GM19238 (cell line): ENCODE results near the gene ARHGEF26.

Experiments
- DNase-seq: peaks from one replicate; pipeline ENCODE4 v3.0.0; 2011; ENCODE audit warnings: low spot score; ENCODE audit not compliant: insufficient read length

ARHGEF26 gene

GRCh38 chr3:154250291-154250690 is 129.1 kb downstream of the ARHGEF26 start:
- DNase-seq = no peak

- no peak for DNase-seq
Measured at GRCh38 chr3:154251610-154252009, 130.4 kb downstream of the ARHGEF26 start.

DNA sequence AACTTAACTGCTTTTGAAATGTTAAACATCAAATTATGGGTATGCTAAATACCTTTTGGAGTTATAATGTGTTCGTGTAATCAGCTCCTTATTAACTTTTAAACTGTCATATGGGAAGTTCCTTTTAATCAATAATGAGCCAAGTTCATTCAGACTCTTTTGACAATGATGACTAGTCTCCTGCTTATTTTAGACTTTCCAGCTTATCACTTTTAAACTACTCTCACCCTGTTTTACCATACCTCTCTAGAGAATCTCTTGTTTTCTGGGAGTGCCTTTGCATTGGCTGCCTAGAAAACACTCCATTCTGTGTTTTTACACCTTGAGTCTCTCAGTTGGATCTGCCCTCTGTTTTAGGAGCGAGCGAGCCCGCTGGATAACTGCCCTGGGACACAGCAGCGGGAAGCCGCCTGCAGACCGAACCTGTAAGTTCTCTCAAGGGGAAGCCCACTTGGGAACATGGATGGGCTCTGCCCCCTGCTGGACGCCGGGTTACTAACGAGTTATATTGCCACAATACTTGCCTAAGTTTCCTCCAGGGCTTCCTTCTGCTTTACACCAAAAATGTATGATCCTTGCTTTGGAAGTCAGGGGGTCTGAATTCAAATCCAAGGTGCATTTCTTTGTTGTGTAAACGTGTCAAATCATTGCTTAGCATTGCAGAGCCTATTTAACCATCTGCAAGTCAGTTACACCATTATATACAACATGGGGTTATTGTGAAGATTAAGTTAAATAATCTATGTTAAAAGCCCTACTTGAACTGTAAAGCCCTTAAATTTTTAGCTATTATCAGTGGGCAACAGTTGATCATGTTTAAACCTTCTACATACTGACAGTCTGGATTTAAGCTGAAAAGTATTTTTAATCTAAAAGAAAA is 131.8 kb downstream of the ARHGEF26 start:
- DNase-seq = peak; percentile 34

GRCh38 chr3:154254527-154254926 is 133.3 kb downstream of the ARHGEF26 start:
- DNase-seq = no peak

- no peak for DNase-seq
Measured at GRCh38 chr3:154273381-154273780, 152.2 kb downstream of the ARHGEF26 start.

DNA sequence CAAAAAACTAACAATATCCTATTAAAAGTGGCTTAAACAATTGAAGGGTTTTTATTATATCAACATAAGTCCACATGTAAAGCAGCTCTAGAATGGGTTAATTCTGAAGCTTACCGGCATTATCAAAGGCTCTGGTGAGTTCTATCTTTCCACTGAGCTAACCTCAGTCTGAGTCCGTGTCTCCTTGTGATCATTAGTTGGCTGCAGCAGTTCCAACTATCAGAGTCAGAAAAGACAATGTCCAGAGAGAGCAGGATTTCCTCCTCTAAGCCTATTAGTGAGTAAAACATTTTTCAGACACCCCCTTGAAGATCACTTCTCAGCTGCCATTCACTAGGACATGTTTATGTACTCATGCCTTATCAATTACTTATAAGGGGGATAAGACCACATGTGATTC is 153.2 kb downstream of the ARHGEF26 start:
- no peak for DNase-seq

DNA sequence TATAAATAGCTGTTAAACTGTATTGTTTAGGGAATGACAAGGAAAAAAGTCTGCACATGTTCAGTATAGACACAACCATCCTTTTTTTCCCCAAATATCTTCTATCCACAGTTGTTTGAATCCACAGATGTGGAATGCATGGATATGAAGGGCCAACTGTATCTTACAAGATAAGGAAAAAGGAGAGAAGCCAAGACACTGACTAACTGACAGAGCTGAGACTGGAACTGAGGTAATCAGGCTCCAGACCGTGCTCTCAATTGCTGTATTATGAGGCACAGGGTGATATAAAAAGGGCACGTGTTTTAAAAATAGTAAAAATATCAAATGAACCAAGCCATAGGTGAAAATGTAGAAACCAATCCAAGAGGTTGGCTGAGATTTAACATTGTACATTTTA is 154.1 kb downstream of the ARHGEF26 start:
- no peak for DNase-seq

- no peak for DNase-seq
Measured at GRCh38 chr3:154275965-154276364, 154.8 kb downstream of the ARHGEF26 start.

DNA sequence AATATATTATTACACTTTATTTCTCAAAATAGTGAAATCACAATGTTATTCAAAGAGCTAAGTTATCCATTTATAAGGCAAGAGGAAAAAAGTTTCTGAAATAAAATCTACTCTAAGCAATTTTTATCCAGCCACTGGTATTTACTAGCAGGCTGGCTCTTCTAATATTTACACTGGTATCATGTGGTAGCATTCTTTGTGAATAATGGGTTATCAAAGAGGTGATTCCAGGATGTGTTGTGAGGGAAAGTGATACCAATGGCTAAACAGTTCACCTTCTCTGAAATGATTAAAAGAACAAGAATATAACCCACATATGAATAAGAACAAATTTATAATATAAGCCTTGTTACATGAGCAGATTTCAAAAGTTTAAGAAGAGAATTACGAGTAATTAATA is 159.0 kb downstream of the ARHGEF26 start:
- no peak for DNase-seq

DNA sequence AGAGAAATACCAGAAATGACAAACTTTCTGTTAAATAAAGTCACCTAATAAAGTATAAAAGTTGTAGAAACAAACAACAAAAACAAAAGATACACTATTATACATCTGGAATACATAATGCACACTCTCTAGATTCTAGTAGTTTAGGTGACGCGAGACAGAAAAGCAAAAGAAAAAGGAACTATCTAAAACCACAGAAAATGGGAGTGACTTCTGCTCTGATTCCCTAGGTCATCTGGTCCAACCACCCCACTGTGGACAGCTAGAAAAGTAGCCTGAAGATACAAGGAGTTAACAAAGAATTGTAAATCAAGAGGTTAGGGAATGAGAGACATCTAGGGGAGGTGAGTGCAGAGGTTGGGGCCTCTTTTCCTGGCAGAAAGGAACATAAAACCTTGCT is 164.0 kb downstream of the ARHGEF26 start:
- no peak for DNase-seq

GRCh38 chr3:154290187-154290586 is 169.0 kb downstream of the ARHGEF26 start:
- no peak for DNase-seq

DNA sequence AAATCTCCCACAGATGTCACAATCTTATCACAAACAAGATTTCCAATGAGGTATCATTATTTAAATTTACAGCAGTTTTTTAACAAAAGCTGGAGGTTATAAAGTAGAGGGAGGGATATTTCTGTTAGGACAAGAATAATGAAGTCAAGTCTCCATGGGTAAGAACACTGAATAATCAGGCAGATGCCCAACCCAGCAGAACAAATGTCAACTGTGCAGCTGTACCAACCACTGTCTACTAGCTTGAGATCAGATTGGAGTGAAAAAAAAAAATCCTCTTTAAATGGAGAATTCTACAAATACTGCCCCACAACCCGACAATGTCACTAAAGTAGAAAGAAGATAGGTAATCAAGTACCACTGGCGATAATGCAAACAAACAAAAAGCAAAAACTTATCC is 172.8 kb downstream of the ARHGEF26 start:
- no peak for DNase-seq

DNA sequence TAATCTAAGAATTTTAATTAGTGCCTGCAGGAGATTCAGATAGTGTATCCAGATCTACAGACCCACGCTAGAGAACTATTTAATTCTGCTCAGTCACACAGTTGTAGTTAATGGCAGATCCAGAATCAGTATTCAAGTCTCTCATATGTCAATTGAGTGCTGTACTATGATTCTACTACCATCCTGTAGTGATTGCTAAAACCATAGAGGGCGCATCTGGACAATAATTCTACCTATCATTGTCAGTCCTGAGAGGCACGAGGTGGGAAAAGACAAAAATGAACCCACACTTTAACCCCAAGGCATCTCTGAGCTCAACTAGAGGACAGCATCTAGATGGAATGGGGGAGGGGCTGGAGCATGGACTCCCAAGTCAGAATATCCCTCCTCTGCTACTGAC is 180.4 kb downstream of the ARHGEF26 start:
- no peak for DNase-seq

DNA sequence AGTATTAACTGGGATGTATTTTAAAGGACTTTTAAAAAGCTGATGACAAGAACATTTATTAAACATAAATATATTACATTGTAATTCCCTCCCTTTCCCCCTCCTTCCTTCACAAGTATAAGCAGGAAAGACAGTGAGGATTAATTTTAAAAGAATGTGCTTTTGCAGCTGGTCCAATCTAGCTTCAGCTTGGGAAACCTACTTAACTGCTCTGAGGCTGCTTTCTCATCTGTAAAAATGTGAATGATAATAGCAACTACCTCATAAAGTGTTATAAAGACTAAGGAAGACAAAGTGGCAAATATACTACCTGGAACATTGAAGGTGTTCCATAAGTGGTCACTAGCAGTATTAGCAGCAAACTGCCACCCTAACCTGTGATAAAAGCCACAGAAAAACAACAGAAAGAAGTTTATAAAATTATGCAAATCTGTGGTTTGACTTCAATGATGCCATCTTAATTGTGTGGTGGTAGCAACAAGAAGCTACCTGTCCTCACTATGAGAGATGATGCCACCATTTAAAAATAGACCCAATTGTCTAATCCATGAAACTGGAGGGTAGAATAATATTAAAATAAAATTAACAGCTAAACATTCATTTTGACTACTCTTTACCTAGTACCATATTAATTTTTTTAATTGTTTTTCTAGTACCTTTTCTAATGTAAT is 183.1 kb downstream of the ARHGEF26 start:
- no peak for DNase-seq

DNA sequence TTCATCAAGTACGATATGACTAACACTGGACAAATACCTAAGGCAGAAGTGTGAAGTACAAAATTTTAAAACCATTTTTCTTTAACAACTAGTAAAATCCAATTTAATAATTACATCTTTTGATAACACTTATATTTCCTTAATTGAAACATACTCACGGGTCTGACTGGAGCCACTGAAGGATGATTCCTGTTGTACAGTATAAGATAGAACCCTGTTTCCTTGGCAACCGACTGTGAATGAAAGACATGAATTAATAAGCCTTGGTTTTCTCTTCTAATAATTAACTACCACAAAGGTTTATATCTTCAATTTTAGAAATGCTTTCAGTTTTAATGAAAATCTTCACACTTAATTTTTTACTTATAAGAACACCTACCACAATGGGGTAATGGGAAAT is 183.7 kb downstream of the ARHGEF26 start:
- no peak for DNase-seq

GRCh38 chr3:154307363-154307762 is 186.2 kb downstream of the ARHGEF26 start:
- no peak for DNase-seq
